ENCODE results near the gene ELMO1.

Gene ELMO1

GRCh38 chr7:36918591-36918990 is 530.1 kb downstream of the ELMO1 start:
- no peak for DNase-seq (ENCODE audit: low read depth in 3 of 3)

GRCh38 chr7:36916619-36917018 is 532.0 kb downstream of the ELMO1 start:
- no peak for DNase-seq (ENCODE audit: low read depth in 3 of 3)

- no peak for DNase-seq (ENCODE audit: low read depth in 3 of 3)
Observed at GRCh38 chr7:36916116-36916515, 532.5 kb downstream of the ELMO1 start.

- no peak for DNase-seq (ENCODE audit: low read depth in 3 of 3)
Observed at GRCh38 chr7:36911788-36912187, 536.9 kb downstream of the ELMO1 start.

- DNase-seq (ENCODE audit: low read depth in 3 of 3): no peak
Observed at GRCh38 chr7:36910859-36911258, 537.8 kb downstream of the ELMO1 start.

GRCh38 chr7:36910401-36910800 is 538.3 kb downstream of the ELMO1 start:
- DNase-seq (ENCODE audit: low read depth in 3 of 3): no peak

GRCh38 chr7:36906956-36907635 is 541.6 kb downstream of the ELMO1 start:
- DNase-seq (ENCODE audit: low read depth in 3 of 3): no peak

GRCh38 chr7:36906448-36906847 is 542.2 kb downstream of the ELMO1 start:
- no peak for DNase-seq (ENCODE audit: low read depth in 3 of 3)

GRCh38 chr7:36905841-36906240 is 542.8 kb downstream of the ELMO1 start:
- DNase-seq (ENCODE audit: low read depth in 3 of 3): no peak

GRCh38 chr7:36904802-36905201 is 543.9 kb downstream of the ELMO1 start:
- no peak for DNase-seq (ENCODE audit: low read depth in 3 of 3)

- no peak for DNase-seq (ENCODE audit: low read depth in 3 of 3)
Observed at GRCh38 chr7:36904101-36904500, 544.6 kb downstream of the ELMO1 start.

- no peak for DNase-seq (ENCODE audit: low read depth in 3 of 3)
Observed at GRCh38 chr7:36900988-36901710, 547.5 kb downstream of the ELMO1 start.

GRCh38 chr7:36898186-36898585 is 550.5 kb downstream of the ELMO1 start:
- DNase-seq (ENCODE audit: low read depth in 3 of 3): no peak

GRCh38 chr7:36896956-36897590 is 551.6 kb downstream of the ELMO1 start:
- no peak for DNase-seq (ENCODE audit: low read depth in 3 of 3)

GRCh38 chr7:36896418-36896817 is 552.2 kb downstream of the ELMO1 start:
- no peak for DNase-seq (ENCODE audit: low read depth in 3 of 3)

- DNase-seq (ENCODE audit: low read depth in 3 of 3): no peak
Observed at GRCh38 chr7:36895192-36895591, 553.5 kb downstream of the ELMO1 start.

GRCh38 chr7:36894190-36894589 is 554.5 kb downstream of the ELMO1 start:
- DNase-seq (ENCODE audit: low read depth in 3 of 3): no peak

GRCh38 chr7:36889182-36889581 is 559.5 kb downstream of the ELMO1 start:
- DNase-seq (ENCODE audit: low read depth in 3 of 3): no peak

- no peak for DNase-seq (ENCODE audit: low read depth in 3 of 3)
Observed at GRCh38 chr7:36887969-36888368, 560.7 kb downstream of the ELMO1 start.

- DNase-seq (ENCODE audit: low read depth in 3 of 3): no peak
Observed at GRCh38 chr7:36887233-36887632, 561.4 kb downstream of the ELMO1 start.

GRCh38 chr7:36884910-36885309 is 563.8 kb downstream of the ELMO1 start:
- no peak for DNase-seq (ENCODE audit: low read depth in 3 of 3)

- no peak for DNase-seq (ENCODE audit: low read depth in 3 of 3)
Observed at GRCh38 chr7:36884351-36884750, 564.3 kb downstream of the ELMO1 start.
